ENCODE data around the gene CCR3.

CCR3 gene

GRCh38 chr3:46221938-46222337 lies 20.3 kb upstream of the CCR3 start:
- DNase-seq = no peak

DNA sequence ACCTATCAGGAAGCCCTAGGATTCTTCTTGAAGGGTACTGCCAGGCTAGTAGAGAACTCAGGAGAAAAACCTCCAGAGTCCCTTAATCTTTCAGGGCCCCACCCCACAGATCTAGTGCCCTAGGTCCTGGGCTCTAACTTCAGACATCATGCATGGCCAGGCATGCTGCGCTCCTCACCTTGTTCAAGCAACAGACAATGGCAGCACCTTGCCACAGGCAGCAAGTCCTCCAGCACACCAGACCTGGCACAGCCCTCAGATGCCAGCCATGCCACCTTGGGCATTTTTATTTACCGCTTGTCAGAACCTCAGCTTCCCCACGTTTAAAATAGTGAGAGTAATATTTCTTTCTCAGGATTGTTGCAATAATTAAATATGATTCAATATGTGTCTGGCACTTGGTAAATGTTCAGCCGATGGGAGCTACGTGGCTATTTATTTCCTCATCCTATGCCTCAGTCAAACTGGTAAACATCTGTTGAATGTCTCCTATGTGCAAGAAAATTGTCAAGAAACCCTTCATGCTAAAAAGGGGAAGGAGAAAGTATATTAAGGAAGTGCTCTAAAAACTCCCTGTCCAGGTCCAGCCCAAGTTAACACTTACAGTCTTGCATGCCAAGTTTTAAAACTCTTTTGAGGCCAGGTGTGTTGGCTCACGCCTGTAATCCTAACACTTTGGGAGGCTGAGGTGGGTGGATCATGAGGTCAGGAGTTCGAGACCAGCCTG lies 19.7 kb upstream of the CCR3 start:
- DNase-seq = no peak

DNA sequence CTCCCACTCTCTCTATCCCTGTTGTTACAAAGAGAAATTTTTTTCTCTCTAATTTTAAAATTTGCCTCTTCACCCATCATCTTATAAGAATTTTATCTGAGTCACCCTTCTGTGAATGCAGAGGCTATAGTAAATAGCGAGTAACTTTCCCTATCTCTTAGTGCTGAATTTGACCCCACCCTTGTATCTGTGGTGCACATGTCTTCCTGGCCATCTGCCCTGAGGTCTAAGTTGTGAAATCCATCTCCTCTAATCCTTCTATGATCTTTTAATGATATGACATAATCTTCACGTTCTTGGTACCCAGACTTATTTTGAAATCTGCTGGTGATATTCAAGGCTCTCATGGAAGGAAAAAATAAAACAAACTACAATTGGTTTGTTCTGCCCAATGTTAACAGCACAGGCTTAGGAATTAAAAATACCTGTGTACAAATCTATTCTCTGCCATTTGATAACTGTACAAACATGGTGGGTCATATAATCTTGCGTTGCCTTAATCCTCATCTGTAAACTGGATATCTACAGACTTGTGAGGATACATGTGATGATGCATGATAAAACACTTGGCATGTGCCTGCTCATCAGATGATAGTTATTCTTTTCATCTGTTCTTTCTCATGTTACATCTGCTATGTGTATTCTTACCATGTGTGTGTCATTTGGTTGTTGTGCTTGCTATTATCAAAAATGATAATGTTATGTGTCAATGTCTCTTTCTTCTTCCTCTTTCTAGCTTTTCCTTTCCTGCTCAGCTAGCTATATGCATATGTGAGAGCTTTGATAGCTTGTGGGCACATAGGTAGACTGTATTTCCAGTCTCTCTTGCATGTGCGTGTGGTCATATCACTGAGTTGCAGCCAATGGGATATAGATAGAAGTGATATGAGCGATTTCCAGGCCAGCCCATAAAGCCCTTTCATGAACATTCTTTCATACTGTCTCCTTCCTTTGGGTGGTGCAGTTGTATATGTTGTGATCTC lies 13.7 kb upstream of the CCR3 start:
- peak; percentile 50 for DNase-seq

GRCh38 chr3:46231323-46231722 lies 10.9 kb upstream of the CCR3 start:
- DNase-seq = no peak

GRCh38 chr3:46233194-46233593 lies 9.1 kb upstream of the CCR3 start:
- no peak for DNase-seq

DNA sequence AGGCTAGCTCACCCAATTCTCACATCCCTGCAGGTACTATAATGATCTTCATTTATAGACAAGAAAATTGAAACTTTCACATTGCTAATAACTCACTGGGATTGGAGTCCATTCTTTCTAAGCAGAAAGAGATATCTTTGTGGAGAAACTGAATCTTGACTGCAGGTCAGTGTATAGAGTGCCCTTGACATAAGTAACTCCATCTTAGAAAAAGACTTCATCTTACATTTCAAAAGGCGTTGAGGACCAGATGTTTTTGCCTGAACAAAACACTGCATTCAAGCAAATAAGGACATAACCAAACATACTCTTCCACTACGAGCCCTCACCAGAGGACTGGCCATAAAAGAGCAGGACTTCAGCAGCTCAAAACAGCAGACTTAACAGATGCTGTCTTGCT lies 6.8 kb upstream of the CCR3 start:
- no peak for DNase-seq

GRCh38 chr3:46236294-46237054 lies 5.8 kb upstream of the CCR3 start:
- DNase-seq = no peak

DNA sequence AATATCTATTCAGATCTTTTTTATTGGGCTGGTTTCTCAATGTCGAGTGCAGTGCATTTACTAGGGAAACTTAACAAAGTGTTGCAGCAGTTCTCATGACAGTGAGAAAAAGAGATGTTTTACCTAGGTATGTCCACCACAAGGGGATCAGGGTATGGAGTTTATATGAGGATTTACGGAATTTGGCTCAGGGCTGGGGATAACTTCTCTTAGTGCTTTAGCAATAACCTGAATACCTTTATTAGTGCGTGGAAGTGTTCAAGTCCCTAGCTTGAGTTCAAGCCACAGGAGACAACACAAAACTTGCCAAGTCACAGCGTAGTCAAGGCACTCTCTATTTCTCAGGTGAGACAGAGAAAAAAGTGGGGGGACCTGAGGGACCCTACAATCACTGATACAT lies 3.9 kb upstream of the CCR3 start:
- DNase-seq = no peak

DNA sequence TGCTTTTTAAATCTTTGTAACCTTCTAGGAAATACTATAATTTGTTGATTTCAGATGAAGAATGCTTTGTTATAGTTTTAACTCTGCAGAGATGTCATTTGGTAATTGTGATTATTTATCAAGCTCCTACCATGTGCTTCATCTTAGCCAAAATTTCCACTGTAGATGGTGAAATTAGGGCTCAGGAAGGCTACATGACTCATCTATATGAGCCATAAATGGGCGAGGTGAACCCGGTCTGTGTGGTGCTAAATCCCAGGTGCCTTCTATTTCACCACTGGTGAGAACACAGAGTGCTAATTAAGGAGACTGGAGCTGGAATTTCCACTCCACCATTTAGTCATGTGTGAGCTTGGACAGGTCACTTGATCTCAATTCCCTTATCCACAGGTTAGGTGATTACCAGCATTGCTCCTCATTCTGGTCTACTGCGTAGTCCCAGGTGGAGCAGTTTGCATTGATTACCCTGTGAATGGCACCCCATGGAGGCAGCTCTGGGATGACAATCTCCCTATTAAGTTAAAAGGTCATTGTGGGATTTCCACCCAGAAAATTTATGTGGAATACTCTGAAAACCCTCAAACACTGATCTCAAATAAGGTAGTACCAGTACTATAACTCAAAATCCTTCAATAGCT lies 2.8 kb upstream of the CCR3 start:
- no peak for DNase-seq

GRCh38 chr3:46239952-46240351 lies 2.3 kb upstream of the CCR3 start:
- no peak for DNase-seq

DNA sequence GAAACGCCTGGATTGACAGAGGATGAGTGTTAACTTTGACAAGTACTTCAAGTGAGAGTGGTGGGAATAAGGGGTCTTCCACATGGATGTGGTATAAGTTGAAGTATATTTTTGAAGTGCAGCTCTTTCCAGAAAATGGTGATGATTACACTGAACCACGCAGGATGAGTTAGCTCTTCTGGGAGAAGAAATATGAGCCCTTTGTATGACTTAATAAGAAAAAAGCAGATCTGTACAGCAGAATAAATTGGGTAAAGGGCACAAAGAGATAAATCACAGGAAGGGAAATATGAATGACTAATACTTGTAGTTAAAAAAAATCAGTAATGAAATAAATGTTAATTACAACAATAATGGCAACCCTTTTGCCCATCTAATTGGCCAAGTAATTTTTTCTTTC lies 1.3 kb downstream of the CCR3 start:
- DNase-seq = no peak

GRCh38 chr3:46245146-46245545 lies 2.9 kb downstream of the CCR3 start:
- no peak for DNase-seq

- no peak for DNase-seq
Observed at GRCh38 chr3:46252980-46253379, 10.7 kb downstream of the CCR3 start.

GRCh38 chr3:46258525-46258924 lies 16.3 kb downstream of the CCR3 start:
- no peak for DNase-seq

DNA sequence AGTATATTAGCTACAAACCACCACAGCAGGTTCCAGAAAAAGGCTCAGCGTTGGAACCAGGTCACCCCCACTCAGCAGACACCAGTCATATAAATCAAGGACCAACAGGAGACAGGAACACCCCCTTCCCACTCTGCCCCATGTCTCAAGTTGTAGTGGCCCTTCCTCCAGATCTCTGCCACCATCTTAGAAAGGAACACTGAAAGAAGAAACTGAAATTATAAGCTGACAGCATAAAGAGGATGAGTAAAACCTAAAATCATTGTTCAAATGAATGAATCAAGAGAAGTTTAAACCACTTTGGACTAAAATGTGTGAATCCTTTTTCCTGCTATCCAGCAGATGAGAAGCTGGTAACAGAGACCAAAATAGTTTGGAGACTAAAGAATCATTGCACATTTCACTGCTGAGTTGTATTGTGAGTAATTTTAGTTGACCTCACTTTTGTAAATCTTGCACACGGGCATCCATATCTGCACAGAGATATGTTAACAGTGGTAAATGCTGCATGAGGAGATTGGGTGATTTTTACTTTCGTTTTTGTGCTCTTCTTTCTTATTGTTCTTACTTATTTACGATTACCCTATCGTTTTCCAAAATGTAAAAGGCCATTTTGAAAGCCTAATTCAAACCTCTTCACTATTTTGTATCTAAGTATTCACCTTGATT lies 19.8 kb downstream of the CCR3 start:
- DNase-seq = no peak

- no peak for DNase-seq
Observed at GRCh38 chr3:46264002-46264401, 21.7 kb downstream of the CCR3 start.

DNA sequence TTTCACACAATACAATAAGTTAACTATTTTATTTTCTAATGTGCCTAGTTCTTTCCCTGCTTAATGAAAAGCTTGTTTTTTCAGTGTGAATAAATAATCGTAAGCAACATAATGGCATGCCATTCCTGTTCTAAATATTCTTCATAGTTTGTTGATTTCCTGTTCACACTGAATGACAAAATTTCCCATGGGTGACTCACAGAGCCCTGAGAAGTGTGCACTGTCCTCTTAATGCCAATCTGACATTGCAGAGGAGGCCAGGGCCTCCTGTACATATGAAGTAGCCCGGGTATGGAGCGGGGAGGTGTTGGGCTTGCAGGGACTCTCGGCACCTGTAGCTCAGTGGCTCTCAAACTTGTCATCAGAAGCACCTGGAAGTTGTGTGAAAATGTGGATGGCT lies 24.3 kb downstream of the CCR3 start:
- DNase-seq = no peak

DNA sequence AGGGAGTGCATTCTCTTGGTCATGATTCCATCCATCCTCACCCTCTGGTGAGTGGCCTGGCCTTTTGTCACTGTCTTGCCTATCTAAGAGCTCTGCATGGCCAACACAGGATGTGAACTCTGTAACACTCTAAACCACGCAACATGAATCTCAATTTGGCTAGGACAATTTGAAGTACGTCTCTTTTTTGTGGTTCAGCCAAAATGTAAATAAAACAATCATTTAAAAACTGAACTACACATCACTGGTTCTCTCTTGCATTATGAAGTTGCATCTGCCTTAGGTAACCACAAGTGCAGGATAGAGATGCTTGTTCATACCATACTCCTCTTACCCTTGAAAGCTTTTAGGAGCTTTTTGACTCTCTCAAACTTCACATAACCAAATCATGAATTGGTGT lies 27.3 kb downstream of the CCR3 start:
- DNase-seq = no peak

DNA sequence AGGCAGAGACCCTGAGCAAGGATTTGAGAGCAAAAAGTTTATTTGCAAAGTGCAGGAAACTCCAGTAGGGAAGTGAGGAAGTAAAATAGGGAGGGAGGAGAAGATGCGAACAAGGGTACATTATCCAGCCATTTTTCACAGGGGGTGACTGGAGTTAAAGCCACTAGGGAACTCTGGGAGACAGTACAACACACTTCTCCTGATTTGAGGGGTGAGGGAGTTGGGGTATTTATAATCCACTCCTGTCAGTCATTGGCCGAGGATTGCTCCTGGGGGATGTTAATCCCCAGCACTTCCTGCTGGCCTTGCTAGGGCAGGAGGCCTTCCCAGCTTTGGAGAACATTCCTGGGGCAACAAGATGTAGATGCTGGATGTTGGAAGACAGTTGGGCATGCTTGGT lies 28.2 kb downstream of the CCR3 start:
- no peak for DNase-seq

GRCh38 chr3:46271209-46271745 lies 29.0 kb downstream of the CCR3 start:
- DNase-seq = no peak

- no peak for DNase-seq
Observed at GRCh38 chr3:46272028-46272451, 29.8 kb downstream of the CCR3 start.

DNA sequence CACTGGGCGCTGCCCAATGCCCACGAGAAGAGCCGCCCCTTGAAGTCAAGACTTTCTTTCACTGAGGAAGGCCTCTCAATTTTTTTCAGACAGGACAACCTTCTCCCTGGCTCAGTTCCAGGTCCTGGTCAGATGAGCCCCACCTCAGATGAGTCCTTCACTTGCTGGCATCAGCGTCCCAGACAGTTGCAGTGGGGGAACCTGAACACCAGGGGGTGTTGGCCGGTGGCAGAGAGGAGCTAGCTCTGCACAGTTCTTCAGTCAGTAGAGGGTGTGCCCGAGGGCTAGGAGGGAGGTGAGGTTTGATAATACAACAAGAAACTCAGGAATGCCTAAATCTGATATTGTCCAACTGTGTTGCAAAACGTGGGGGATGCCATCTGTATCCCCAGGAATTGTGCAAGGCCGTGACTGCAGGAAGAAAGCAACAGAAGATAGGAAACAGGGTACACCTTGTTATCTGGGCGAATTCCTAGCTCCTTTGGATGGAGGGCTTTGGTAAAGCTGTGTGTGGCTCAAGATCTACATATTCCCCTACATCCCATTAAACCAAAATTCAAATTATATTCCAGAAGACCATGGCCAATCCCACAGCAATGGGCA lies 34.3 kb downstream of the CCR3 start:
- no peak for DNase-seq

All from fibroblast of skin of right quadriceps (primary cell).